KMS-11 (cell line): ENCODE measurements around the gene HBEGF.

Source experiments
- H2AFZ ChIP-seq: fragments of 200-600 bp; sonication (generic); 2 replicates; pipeline ENCODE4 v1.6.1; 2016; ENCODE audit warnings: antibody characterized with exemption, mixed run types, low read depth
- H3K27ac ChIP-seq: fragments of 200-600 bp; sonication (generic); 2 replicates; pipeline ENCODE4 v1.6.1; 2016; ENCODE audit warnings: mild to moderate bottlenecking, mixed run types
- H3K27me3 ChIP-seq: fragments of 200-600 bp; sonication (generic); 2 replicates; pipeline ENCODE4 v1.6.1; 2017; ENCODE audit warnings: mild to moderate bottlenecking, low read depth, mixed run types, moderate library complexity; ENCODE audit not compliant: insufficient read depth
- H3K36me3 ChIP-seq: fragments of 200-600 bp; sonication (generic); 2 replicates; pipeline ENCODE4 v1.6.1; 2017; ENCODE audit warnings: mild to moderate bottlenecking, mixed run types; ENCODE audit not compliant: insufficient read depth
- H3K4me1 ChIP-seq: fragments of 200-600 bp; sonication (generic); 2 replicates; pipeline ENCODE4 v1.6.1; 2016; ENCODE audit warnings: mild to moderate bottlenecking, low read depth, mixed run types; ENCODE audit not compliant: poor library complexity, severe bottlenecking
- H3K4me2 ChIP-seq: fragments of 200-600 bp; sonication (generic); 2 replicates; pipeline ENCODE4 v1.7.0; 2016; ENCODE audit warnings: mild to moderate bottlenecking, mixed run types
- H3K4me3 ChIP-seq: fragments of 200-600 bp; sonication (generic); IDR thresholded peaks from 2 replicates; pipeline ENCODE4 v1.6.1; 2017; ENCODE audit warnings: low read depth, low read length, mixed read lengths; ENCODE audit not compliant: insufficient read depth
- H3K79me2 ChIP-seq: fragments of 200-600 bp; sonication (generic); 2 replicates; pipeline ENCODE4 v1.6.1; 2016; ENCODE audit warnings: low read depth, mixed run types; ENCODE audit not compliant: insufficient read depth
- H3K9ac ChIP-seq: fragments of 200-600 bp; sonication (generic); 2 replicates; pipeline ENCODE4 v1.6.1; 2016; ENCODE audit warnings: mild to moderate bottlenecking, mixed run types
- H4K20me1 ChIP-seq: fragments of 200-600 bp; sonication (generic); 2 replicates; pipeline ENCODE4 v1.6.1; 2016; ENCODE audit warnings: mild to moderate bottlenecking, mixed run types; ENCODE audit not compliant: insufficient read depth
- CTCF ChIP-seq: fragments of 200-600 bp; sonication (generic); conservative IDR thresholded peaks from 2 replicates; pipeline ENCODE4 v1.6.1; 2017; ENCODE audit warnings: low read depth, mild to moderate bottlenecking, antibody characterized with exemption, low read length, moderate library complexity, mixed read lengths

Gene HBEGF

GRCh38 chr5:140355546-140355945 lies 9.1 kb upstream of the HBEGF start:
- Histone ChIP-seq H3K4me3 (no peak overlapping the region), H3K9ac (no peak overlapping the region), H3K27me3 (no peaks in the 10 kb centered on the region), H2AFZ (no peak overlapping the region), H3K36me3 (no peaks in the 10 kb centered on the region), H3K4me1 (peaks cover 18% of the 10 kb centered on the region), H4K20me1 (no peaks in the 10 kb centered on the region), H3K27ac (no peak overlapping the region), H3K79me2 (no peaks in the 10 kb centered on the region), H3K4me2 (no peak overlapping the region)
- no peak for TF ChIP-seq CTCF

- Histone ChIP-seq H3K4me2 (no peak overlapping the region), H3K36me3 (no peaks in the 10 kb centered on the region), H3K4me1 (peaks cover 13% of the 10 kb centered on the region), H3K9ac (no peak overlapping the region), H4K20me1 (no peaks in the 10 kb centered on the region), H3K4me3 (no peak overlapping the region), H3K27ac (no peak overlapping the region), H3K27me3 (peaks cover 4% of the 10 kb centered on the region; the same call in 1 of the 2 replicates), H2AFZ (no peak overlapping the region), H3K79me2 (no peaks in the 10 kb centered on the region)
- TF ChIP-seq CTCF = peak; percentile 96
Measured at GRCh38 chr5:140351609-140352334, 5.4 kb upstream of the HBEGF start.

GRCh38 chr5:140349244-140349643 lies 2.8 kb upstream of the HBEGF start:
- TF ChIP-seq CTCF = no peak

GRCh38 chr5:140348104-140348503 lies 1.7 kb upstream of the HBEGF start:
- Histone ChIP-seq H3K36me3 (no peaks in the 10 kb centered on the region), H3K4me1 (peaks cover 14% of the 10 kb centered on the region), H2AFZ (no peak overlapping the region), H3K79me2 (no peaks in the 10 kb centered on the region), H3K4me3 (no peak overlapping the region), H3K4me2 (no peak overlapping the region), H3K27ac (no peak overlapping the region), H3K9ac (no peak overlapping the region), H3K27me3 (peaks cover 9% of the 10 kb centered on the region; the same call in 1 of the 2 replicates), H4K20me1 (no peaks in the 10 kb centered on the region)
- TF ChIP-seq CTCF = no peak

More at GRCh38 chr5:140349244-140349643, 2.8 kb upstream of the HBEGF start:
- Histone ChIP-seq H3K27ac (no peak overlapping the region), H3K4me1 (peaks cover 14% of the 10 kb centered on the region), H3K9ac (no peak overlapping the region), H3K27me3 (peaks cover 9% of the 10 kb centered on the region; the same call in 1 of the 2 replicates), H2AFZ (no peak overlapping the region), H3K36me3 (no peaks in the 10 kb centered on the region), H3K4me3 (no peak overlapping the region), H4K20me1 (no peaks in the 10 kb centered on the region), H3K4me2 (no peak overlapping the region), H3K79me2 (no peaks in the 10 kb centered on the region)
